Gastroesophageal sphincter (tissue), 3 donors: ENCODE measurements around the gene SLC4A2.

Experiments
- CTCF ChIP-seq, 4 experiments: fragments of 200-600 bp in 2 of 4; fragments of 450-650 bp in 2 of 4; sonication (generic) in 1 of 4; IDR thresholded peaks; one replicate each; pipeline ENCODE4 v1.5.1; 2017 to 2019; ENCODE audit warnings: antibody characterized with exemption in 4 of 4, mild to moderate bottlenecking in 2 of 4, moderate library complexity in 2 of 4
- EP300 ChIP-seq: sonication (generic); formaldehyde crosslinking; IDR thresholded peaks from one replicate; pipeline ENCODE4 v1.6.1; 2017; ENCODE audit warnings: antibody characterized with exemption, mild to moderate bottlenecking
- POLR2A ChIP-seq, 2 donors: fragments of 450-650 bp; IDR thresholded peaks; one replicate each; pipeline ENCODE4 v1.6.1; 2017; ENCODE audit warnings: antibody characterized with exemption in 2 of 2, mild to moderate bottlenecking in 2 of 2, moderate library complexity in 1 of 2
- POLR2AphosphoS5 ChIP-seq: sonication (generic); formaldehyde crosslinking; IDR thresholded peaks from one replicate; pipeline ENCODE4 v1.6.1; 2017; ENCODE audit warnings: antibody characterized with exemption

DNA sequence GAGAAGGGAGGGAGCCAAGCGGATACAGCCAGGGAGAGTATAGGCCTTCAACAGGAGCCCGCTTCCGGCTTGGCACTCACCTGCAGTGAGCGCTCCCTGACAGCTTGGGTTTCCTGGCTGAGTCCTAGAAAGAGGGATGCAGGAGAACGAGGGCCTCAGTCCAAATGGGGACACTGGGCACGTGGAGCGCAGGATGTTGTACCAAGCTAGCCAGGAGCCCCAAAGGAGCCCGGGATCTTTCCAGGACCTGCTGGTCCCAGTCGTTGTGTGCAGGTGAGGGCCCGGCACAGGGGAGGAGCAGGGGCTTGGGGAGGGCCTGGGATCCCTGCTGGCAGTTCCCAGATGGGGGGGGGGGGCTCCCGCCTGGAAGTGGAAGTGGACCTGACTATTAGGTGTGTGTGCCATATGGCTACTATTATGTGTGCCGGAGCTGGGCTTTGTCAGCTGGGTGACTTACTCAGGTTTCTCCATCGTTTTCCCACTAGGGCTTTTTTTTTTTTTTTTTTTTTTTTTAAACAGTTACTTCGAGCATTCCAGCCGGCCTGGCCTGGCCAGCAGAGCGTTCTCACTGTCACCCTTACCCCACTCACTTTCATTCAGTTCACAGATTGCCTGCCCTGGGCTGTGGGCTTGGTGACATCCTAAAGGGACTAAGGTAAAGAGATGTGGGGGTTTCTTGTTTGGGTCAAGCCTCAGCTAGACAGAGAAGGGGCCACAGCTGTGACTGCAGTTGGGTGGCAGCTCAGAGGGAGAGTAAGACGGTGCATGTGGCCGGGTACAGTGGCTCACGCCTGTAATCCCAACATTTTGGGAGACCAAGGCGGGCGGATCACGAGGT is 30.7 kb downstream of the SLC4A2 start:
- TF ChIP-seq EP300 (no peak), CTCF (IDR thresholded peaks at IDR 0.05) (no peak), POLR2AphosphoS5 (peak; percentile 3), POLR2A (IDR thresholded peaks at IDR 0.05) (no peak)
